ENCODE results near the gene TMC8. TPM values are rescaled to one million over a fixed set of nuclear protein-coding genes. Genes with fewer than 3 reads are reported as not detected.

Gene TMC8
- polyA plus RNA-seq, 3 donors: 13.3 to 151 (median 15.1) TPM

GRCh38 chr17:78159575-78160158 is 29.1 kb downstream of the TMC8 start:
- 0% methylated on average over 3 of the region's 10 CpGs for WGBS (ENCODE audit: insufficient coverage)
- no peak overlapping the region for H3K9ac ChIP-seq (ENCODE audit: insufficient read depth, low read length, poor library complexity, severe bottlenecking)
- H3K36me3 Mint-ChIP-seq: no peaks in the 10 kb centered on the region
- peaks cover 0 to 8% (median 0%) of the 10 kb centered on the region in 3 donors for H3K27me3 Mint-ChIP-seq (ENCODE audit: low read depth in 3 of 3)
- peak overlapping the region; percentile 16 to 65 for H3K4me3 Mint-ChIP-seq
- no peaks in the 10 kb centered on the region for H3K27me3 ChIP-seq (ENCODE audit: control insufficient read depth in 2 of 2, insufficient read depth in 2 of 2, low read length in 2 of 2)
- H3K9me3 ChIP-seq (replicated peaks in 1 of 2; ENCODE audit: control insufficient read depth in 1 of 2, insufficient read depth in 1 of 2, low read length in 2 of 2): no peaks in the 10 kb centered on the region
- no peak for TF ChIP-seq CTCF (IDR thresholded peaks at IDR 0.05)
- H4K20me1 ChIP-seq (ENCODE audit: insufficient read depth, low read length): no peaks in the 10 kb centered on the region
- H3K4me2 ChIP-seq (replicated peaks; ENCODE audit: extremely low read depth, low read length, poor library complexity, severe bottlenecking): peak overlapping the region; percentile 35
- peak overlapping the region in 6 of 7 donors; percentile 26 to 80 (median 58) for H3K27ac Mint-ChIP-seq
- H3K4me1 Mint-ChIP-seq: peaks cover 47% of the 10 kb centered on the region
- peaks cover 0 to 3% (median 0%) of the 10 kb centered on the region in 7 donors for H3K9me3 Mint-ChIP-seq
- H3K79me2 ChIP-seq (ENCODE audit: insufficient read depth, low read length): no peaks in the 10 kb centered on the region
- H3K4me1 ChIP-seq (ENCODE audit: control insufficient read depth in 1 of 2, insufficient read depth in 2 of 2, low read length in 2 of 2): peaks cover 28 to 35% of the 10 kb centered on the region in 2 donors
- H3K27ac ChIP-seq (ENCODE audit: low read depth in 1 of 2, low read length in 2 of 2): no peak overlapping the region
- no peak overlapping the region for H2AFZ ChIP-seq (ENCODE audit: insufficient read depth, low read depth, low read length, poor library complexity, severe bottlenecking)
- no peaks in the 10 kb centered on the region for H3K36me3 ChIP-seq (replicated peaks in 1 of 2; ENCODE audit: control insufficient read depth in 1 of 2, insufficient read depth in 2 of 2, low read length in 2 of 2)
- H3K4me3 ChIP-seq (replicated peaks in 1 of 3; ENCODE audit: low read depth in 2 of 3, low read length in 3 of 3): peak overlapping the region in 1 of 3 experiments; percentile 12
- DNase-seq: peak in 2 of 3 donors; percentile 36 to 40
- intact Hi-C loops (cut with micrococcal nuclease): no loop called here

GRCh38 chr17:78163881-78164747 is 33.5 kb downstream of the TMC8 start:
- no peak overlapping the region for H3K4me2 ChIP-seq (replicated peaks; ENCODE audit: extremely low read depth, low read length, poor library complexity, severe bottlenecking)
- Mint-ChIP-seq H3K27ac (no peak overlapping the region), H3K27me3 (ENCODE audit: low read depth in 3 of 3) (peaks cover 0 to 4% (median 1%) of the 10 kb centered on the region in 3 donors), H3K36me3 (no peaks in the 10 kb centered on the region), H3K4me3 (no peak overlapping the region), H3K4me1 (peaks cover 27% of the 10 kb centered on the region), H3K9me3 (peaks cover 0 to 3% (median 0%) of the 10 kb centered on the region in 7 donors)
- no peak overlapping the region for H3K9ac ChIP-seq (ENCODE audit: insufficient read depth, low read length, poor library complexity, severe bottlenecking)
- no peaks in the 10 kb centered on the region for H3K36me3 ChIP-seq (replicated peaks in 1 of 2; ENCODE audit: control insufficient read depth in 1 of 2, insufficient read depth in 2 of 2, low read length in 2 of 2)
- peaks cover 16 to 24% of the 10 kb centered on the region in 2 donors for H3K4me1 ChIP-seq (ENCODE audit: control insufficient read depth in 1 of 2, insufficient read depth in 2 of 2, low read length in 2 of 2)
- 62% methylated on average over 19 of the region's 22 CpGs for WGBS (ENCODE audit: insufficient coverage)
- no peak overlapping the region for H3K27ac ChIP-seq (ENCODE audit: low read depth in 1 of 2, low read length in 2 of 2)
- no peaks in the 10 kb centered on the region for H3K9me3 ChIP-seq (replicated peaks in 1 of 2; ENCODE audit: control insufficient read depth in 1 of 2, insufficient read depth in 1 of 2, low read length in 2 of 2)
- H2AFZ ChIP-seq (ENCODE audit: insufficient read depth, low read depth, low read length, poor library complexity, severe bottlenecking): no peak overlapping the region
- peaks cover 7% of the 10 kb centered on the region for H3K79me2 ChIP-seq (ENCODE audit: insufficient read depth, low read length)
- intact Hi-C loops (cut with micrococcal nuclease): no loop called here
- peaks cover 3% of the 10 kb centered on the region for H4K20me1 ChIP-seq (ENCODE audit: insufficient read depth, low read length)
- DNase-seq: no peak
- no peaks in the 10 kb centered on the region for H3K27me3 ChIP-seq (ENCODE audit: control insufficient read depth in 2 of 2, insufficient read depth in 2 of 2, low read length in 2 of 2)
- TF ChIP-seq CTCF (IDR thresholded peaks at IDR 0.05): no peak
- H3K4me3 ChIP-seq (replicated peaks in 1 of 3; ENCODE audit: low read depth in 2 of 3, low read length in 3 of 3): no peak overlapping the region
